Activated CD8-positive, alpha-beta memory T cell treated with anti-CD3 and anti-CD28 coated beads, Interleukin-2, amount 50 U/mL, for 1 hour (primary cell): ENCODE results near the gene KBTBD3.
"Not testable (repeated sequence)": the region's sequence is repeated elsewhere in the genome, so short reads cannot be mapped to it uniquely, and the experiment has no call there.

Source experiments
- DNase-seq: peaks from one replicate; pipeline ENCODE4 v3.0.0-alpha.2; 2020; ENCODE audit errors: extremely low read depth

Gene KBTBD3

GRCh38 chr11:106011481-106011880, 65.7 kb downstream of the KBTBD3 start:
- no peak for DNase-seq

GRCh38 chr11:106003094-106003493, 74.1 kb downstream of the KBTBD3 start:
- DNase-seq, result not testable (repeated sequence)

- DNase-seq, result no peak
Observed at GRCh38 chr11:106001304-106002012, 75.7 kb downstream of the KBTBD3 start.
